ENCODE results near the gene FAM131A.

FAM131A gene

GRCh38 chr3:184357248-184358123 is 20.1 kb downstream of the FAM131A start:
- no peak for DNase-seq

- no peak for DNase-seq
Measured at GRCh38 chr3:184358124-184358767, 20.8 kb downstream of the FAM131A start.

GRCh38 chr3:184358921-184359350 is 21.5 kb downstream of the FAM131A start:
- no peak for DNase-seq

- peak in 12 of 14 donors; percentile 20 to 74 (median 62) for DNase-seq
Measured at GRCh38 chr3:184359610-184360009, 22.2 kb downstream of the FAM131A start.

GRCh38 chr3:184360070-184360928 is 22.9 kb downstream of the FAM131A start:
- peak in 5 of 14 donors; percentile 19 to 64 (median 46) for DNase-seq

- DNase-seq, result peak in 3 of 14 donors; percentile 20 to 78 (median 65)
Measured at GRCh38 chr3:184360929-184361531, 23.6 kb downstream of the FAM131A start.

- peak in 12 of 14 donors; percentile 24 to 82 (median 65) for DNase-seq
Measured at GRCh38 chr3:184361532-184361931, 24.1 kb downstream of the FAM131A start, which contains the start of the genes CLCN2 and POLR2H. Gene CLCN2 (minus strand): TSS chr3:184361605. CDS start chr3:184361479, 126 bp downstream. Gene POLR2H (plus strand): TSS chr3:184361710. CDS start chr3:184363493, 1,783 bp downstream.

- DNase-seq, result peak in 13 of 14 donors; percentile 36 to 92 (median 85)
Measured at GRCh38 chr3:184361932-184362667, 24.7 kb downstream of the FAM131A start.

GRCh38 chr3:184362668-184363546 is 25.5 kb downstream of the FAM131A start:
- DNase-seq, result peak; percentile 68 to 95 (median 90)

GRCh38 chr3:184366619-184367289 is 29.4 kb downstream of the FAM131A start:
- DNase-seq, result no peak

GRCh38 chr3:184368116-184368515 is 30.7 kb downstream of the FAM131A start:
- DNase-seq, result peak in 1 of 14 donors; percentile 26

GRCh38 chr3:184368586-184369183 is 31.3 kb downstream of the FAM131A start:
- peak in 8 of 14 donors; percentile 19 to 78 (median 58) for DNase-seq

- DNase-seq, result peak in 13 of 14 donors; percentile 8 to 85 (median 52)
Measured at GRCh38 chr3:184371570-184372018, 34.2 kb downstream of the FAM131A start.

- DNase-seq, result no peak
Measured at GRCh38 chr3:184372296-184372821, 35.0 kb downstream of the FAM131A start.

- no peak for DNase-seq
Measured at GRCh38 chr3:184372911-184373310, 35.5 kb downstream of the FAM131A start.

GRCh38 chr3:184373422-184373821 is 36.0 kb downstream of the FAM131A start:
- DNase-seq, result no peak

- no peak for DNase-seq
Measured at GRCh38 chr3:184375747-184376461, 38.5 kb downstream of the FAM131A start.

GRCh38 chr3:184377374-184377773 is 40.0 kb downstream of the FAM131A start:
- no peak for DNase-seq

Measured in C1 segment of cervical spinal cord (tissue), 14 donors.